ENCODE results near the gene LILRA1.
"Not testable (repeated sequence)": the region's sequence is repeated elsewhere in the genome, so short reads cannot be mapped to it uniquely, and the experiment has no call there.

LILRA1 gene

DNA sequence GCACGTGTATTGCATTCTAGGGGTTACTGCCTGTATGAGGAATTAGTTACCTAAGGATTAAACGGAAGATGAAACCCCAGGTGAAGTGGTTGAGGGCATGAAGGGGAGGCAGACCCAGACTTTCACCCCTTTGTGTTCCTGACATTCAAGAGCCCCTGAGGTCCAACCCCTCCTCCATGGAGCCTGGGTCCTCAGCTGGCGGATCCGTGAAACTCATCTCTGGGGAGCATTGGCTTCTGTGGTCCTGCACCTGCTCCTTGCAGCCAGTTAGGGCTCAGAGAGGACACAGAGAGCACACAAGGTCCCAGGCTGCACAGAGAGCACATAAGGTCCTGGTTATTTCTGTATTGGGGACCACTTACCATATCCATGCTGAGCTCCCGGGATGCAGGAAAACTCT is 7.0 kb upstream of the LILRA1 start:
- no peak overlapping the region for H3K27ac ChIP-seq (ENCODE audit: low read depth, low read length)
- no peaks in the 10 kb centered on the region for H3K9me3 ChIP-seq (ENCODE audit: control insufficient read depth, insufficient read depth, low read length)
- H4K20me1 ChIP-seq (ENCODE audit: control insufficient read depth, insufficient read depth, low read depth, low read length): no peaks in the 10 kb centered on the region
- no peaks in the 10 kb centered on the region for H3F3A ChIP-seq (ENCODE audit: control insufficient read depth, insufficient read depth)
- no peaks in the 10 kb centered on the region for H3K36me3 ChIP-seq (ENCODE audit: control insufficient read depth, low read length)
- no peaks in the 10 kb centered on the region for H3K79me2 ChIP-seq (ENCODE audit: control insufficient read depth, low read length)
- no peaks in the 10 kb centered on the region for H3K9me2 ChIP-seq (replicated peaks; ENCODE audit: control insufficient read depth, low read length)
- peaks cover 18% of the 10 kb centered on the region; the same call in 1 of the 2 replicates for H3K27me3 ChIP-seq (ENCODE audit: control insufficient read depth, low read length)
- TF ChIP-seq, protein P1, sequence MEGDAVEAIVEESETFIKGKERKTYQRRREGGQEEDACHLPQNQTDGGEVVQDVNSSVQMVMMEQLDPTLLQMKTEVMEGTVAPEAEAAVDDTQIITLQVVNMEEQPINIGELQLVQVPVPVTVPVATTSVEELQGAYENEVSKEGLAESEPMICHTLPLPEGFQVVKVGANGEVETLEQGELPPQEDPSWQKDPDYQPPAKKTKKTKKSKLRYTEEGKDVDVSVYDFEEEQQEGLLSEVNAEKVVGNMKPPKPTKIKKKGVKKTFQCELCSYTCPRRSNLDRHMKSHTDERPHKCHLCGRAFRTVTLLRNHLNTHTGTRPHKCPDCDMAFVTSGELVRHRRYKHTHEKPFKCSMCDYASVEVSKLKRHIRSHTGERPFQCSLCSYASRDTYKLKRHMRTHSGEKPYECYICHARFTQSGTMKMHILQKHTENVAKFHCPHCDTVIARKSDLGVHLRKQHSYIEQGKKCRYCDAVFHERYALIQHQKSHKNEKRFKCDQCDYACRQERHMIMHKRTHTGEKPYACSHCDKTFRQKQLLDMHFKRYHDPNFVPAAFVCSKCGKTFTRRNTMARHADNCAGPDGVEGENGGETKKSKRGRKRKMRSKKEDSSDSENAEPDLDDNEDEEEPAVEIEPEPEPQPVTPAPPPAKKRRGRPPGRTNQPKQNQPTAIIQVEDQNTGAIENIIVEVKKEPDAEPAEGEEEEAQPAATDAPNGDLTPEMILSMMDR (IDR thresholded peaks at IDR 0.05; ENCODE audit: low read depth, low read length, poor library complexity, severe bottlenecking): no peak
- H3K4me3 ChIP-seq (ENCODE audit: low read length): no peak overlapping the region
- H3K4me2 ChIP-seq (ENCODE audit: low read length): no peak overlapping the region
- H3K4me1 ChIP-seq (ENCODE audit: control insufficient read depth, low read length): no peaks in the 10 kb centered on the region

DNA sequence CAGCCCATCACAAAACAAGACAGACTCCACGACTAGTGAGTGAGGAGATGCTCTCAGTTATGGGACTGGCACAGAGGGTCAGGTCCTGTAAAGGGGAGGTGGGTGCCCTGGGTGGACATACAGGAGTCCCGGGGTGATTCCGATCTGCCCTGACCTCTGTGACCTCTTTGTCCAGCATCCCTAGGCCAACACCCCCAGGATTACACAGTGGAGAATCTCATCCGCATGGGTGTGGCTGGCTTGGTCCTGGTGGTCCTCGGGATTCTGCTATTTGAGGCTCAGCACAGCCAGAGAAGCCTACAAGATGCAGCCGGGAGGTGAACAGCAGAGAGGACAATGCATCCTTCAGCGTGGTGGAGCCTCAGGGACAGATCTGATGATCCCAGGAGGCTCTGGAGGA is 6.4 kb upstream of the LILRA1 start:
- no peaks in the 10 kb centered on the region for H3K9me2 ChIP-seq (replicated peaks; ENCODE audit: control insufficient read depth, low read length)
- H4K20me1 ChIP-seq (ENCODE audit: control insufficient read depth, insufficient read depth, low read depth, low read length): no peaks in the 10 kb centered on the region
- TF ChIP-seq, protein P1 (IDR thresholded peaks at IDR 0.05; ENCODE audit: low read depth, low read length, poor library complexity, severe bottlenecking): no peak
- no peak for TF ChIP-seq EZH2phosphoT487 (IDR thresholded peaks at IDR 0.05; ENCODE audit: borderline replicate concordance, low read length)
- no peak overlapping the region for H3K4me2 ChIP-seq (ENCODE audit: low read length)
- H3K36me3 ChIP-seq (ENCODE audit: control insufficient read depth, low read length): no peaks in the 10 kb centered on the region
- no peaks in the 10 kb centered on the region for H3K9me3 ChIP-seq (ENCODE audit: control insufficient read depth, insufficient read depth, low read length)
- no peak overlapping the region for H3K4me3 ChIP-seq (ENCODE audit: low read length)
- no peaks in the 10 kb centered on the region for H3F3A ChIP-seq (ENCODE audit: control insufficient read depth, insufficient read depth)
- H3K27ac ChIP-seq (ENCODE audit: low read depth, low read length): no peak overlapping the region
- H3K4me1 ChIP-seq (ENCODE audit: control insufficient read depth, low read length): no peaks in the 10 kb centered on the region
- H3K79me2 ChIP-seq (ENCODE audit: control insufficient read depth, low read length): no peaks in the 10 kb centered on the region
- H3K27me3 ChIP-seq (ENCODE audit: control insufficient read depth, low read length): peaks cover 21% of the 10 kb centered on the region; the same call in 1 of the 2 replicates

DNA sequence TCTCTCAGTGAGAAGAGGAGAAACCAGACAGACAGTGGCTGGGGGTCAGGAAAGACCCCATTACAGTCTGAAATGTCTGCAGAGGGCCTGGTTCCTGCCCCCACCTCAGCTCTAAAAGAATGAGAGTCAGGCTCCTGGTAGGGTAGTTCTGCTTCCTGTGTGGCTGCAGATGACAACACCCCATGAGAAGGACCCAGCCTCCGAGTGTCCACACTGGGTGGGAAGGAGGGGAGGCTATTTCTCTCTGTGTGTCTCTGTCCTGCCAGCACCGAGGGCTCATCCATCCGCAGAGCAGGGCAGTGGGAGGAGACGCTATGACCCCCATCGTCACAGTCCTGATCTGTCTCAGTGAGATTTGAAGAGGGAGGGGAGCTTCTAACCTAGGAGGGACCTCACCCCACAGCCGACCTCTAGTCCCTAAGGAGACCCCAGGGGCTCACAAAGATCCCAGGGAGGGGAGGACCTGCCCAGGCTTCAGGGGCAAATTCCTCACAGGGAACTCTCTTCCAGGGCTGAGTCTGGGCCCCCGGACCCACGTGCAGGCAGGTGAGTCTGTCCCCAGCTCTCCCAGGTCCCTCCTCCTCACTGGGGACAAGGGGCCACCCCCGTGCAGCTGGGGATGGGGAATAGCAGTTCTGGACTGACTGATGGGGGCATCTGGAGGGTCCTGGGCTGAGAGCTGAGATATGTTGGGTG is 647 bp downstream of the LILRA1 start:
- H3K27me3 ChIP-seq (ENCODE audit: control insufficient read depth, low read length): peaks cover 40% of the 10 kb centered on the region
- H3K79me2 ChIP-seq (ENCODE audit: control insufficient read depth, low read length); H3F3A ChIP-seq (ENCODE audit: control insufficient read depth, insufficient read depth); H3K36me3 ChIP-seq (ENCODE audit: control insufficient read depth, low read length); H3K9me2 ChIP-seq (replicated peaks; ENCODE audit: control insufficient read depth, low read length); H4K20me1 ChIP-seq (ENCODE audit: control insufficient read depth, insufficient read depth, low read depth, low read length); H3K4me3 ChIP-seq (ENCODE audit: low read length); H3K9me3 ChIP-seq (ENCODE audit: control insufficient read depth, insufficient read depth, low read length); H3K27ac ChIP-seq (ENCODE audit: low read depth, low read length): not testable (repeated sequence)
- peak overlapping the region; percentile 40 for H3K4me2 ChIP-seq (ENCODE audit: low read length)
- peaks cover 12% of the 10 kb centered on the region for H3K4me1 ChIP-seq (ENCODE audit: control insufficient read depth, low read length)

DNA sequence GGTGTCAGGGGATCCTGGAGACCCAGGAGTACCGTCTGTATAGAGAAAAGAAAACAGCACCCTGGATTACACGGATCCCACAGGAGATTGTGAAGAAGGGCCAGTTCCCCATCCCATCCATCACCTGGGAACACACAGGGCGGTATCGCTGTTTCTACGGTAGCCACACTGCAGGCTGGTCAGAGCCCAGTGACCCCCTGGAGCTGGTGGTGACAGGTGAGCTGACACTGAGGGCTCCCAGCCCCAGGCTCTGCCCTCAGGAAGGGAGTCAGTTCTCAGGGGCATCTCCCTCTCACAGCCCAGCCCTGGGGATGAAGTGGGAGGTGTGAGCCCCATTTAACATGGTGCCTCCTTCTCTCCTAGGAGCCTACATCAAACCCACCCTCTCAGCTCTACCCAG is 1.3 kb downstream of the LILRA1 start:
- no peak overlapping the region for H3K4me3 ChIP-seq (ENCODE audit: low read length)
- no peak overlapping the region for H3K27ac ChIP-seq (ENCODE audit: low read depth, low read length)
- no peaks in the 10 kb centered on the region for H3K36me3 ChIP-seq (ENCODE audit: control insufficient read depth, low read length)
- no peaks in the 10 kb centered on the region for H3K79me2 ChIP-seq (ENCODE audit: control insufficient read depth, low read length)
- H4K20me1 ChIP-seq (ENCODE audit: control insufficient read depth, insufficient read depth, low read depth, low read length): no peaks in the 10 kb centered on the region
- H3K4me2 ChIP-seq (ENCODE audit: low read length): no peak overlapping the region
- TF ChIP-seq, protein P1 (IDR thresholded peaks at IDR 0.05; ENCODE audit: low read depth, low read length, poor library complexity, severe bottlenecking): no peak
- TF ChIP-seq EZH2phosphoT487 (IDR thresholded peaks at IDR 0.05; ENCODE audit: borderline replicate concordance, low read length): no peak
- H3K9me2 ChIP-seq (replicated peaks; ENCODE audit: control insufficient read depth, low read length): no peaks in the 10 kb centered on the region
- no peaks in the 10 kb centered on the region for H3K9me3 ChIP-seq (ENCODE audit: control insufficient read depth, insufficient read depth, low read length)
- peaks cover 12% of the 10 kb centered on the region for H3K4me1 ChIP-seq (ENCODE audit: control insufficient read depth, low read length)
- H3K27me3 ChIP-seq (ENCODE audit: control insufficient read depth, low read length): peaks cover 37% of the 10 kb centered on the region
- H3F3A ChIP-seq (ENCODE audit: control insufficient read depth, insufficient read depth): no peaks in the 10 kb centered on the region

DNA sequence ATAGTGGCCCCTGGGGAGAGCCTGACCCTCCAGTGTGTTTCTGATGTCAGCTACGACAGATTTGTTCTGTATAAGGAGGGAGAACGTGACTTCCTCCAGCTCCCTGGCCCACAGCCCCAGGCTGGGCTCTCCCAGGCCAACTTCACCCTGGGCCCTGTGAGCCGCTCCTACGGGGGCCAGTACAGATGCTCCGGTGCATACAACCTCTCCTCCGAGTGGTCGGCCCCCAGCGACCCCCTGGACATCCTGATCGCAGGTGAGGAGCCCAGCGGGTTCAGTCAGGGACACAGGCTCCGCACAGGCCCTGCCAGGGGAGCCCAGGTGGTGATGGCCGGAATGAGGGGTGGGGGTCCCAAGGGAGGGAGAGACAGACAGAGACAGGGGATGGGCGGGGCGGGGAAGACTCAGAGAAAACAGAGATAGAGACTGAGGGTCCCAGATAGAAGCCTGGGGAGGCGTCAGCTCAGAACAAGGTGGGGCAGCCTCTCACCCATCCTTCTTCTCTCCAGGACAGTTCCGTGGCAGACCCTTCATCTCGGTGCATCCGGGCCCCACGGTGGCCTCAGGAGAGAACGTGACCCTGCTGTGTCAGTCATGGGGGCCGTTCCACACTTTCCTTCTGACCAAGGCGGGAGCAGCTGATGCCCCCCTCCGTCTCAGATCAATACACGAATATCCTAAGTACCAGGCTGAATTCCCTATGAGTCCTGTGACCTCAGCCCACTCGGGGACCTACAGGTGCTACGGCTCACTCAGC is 2.4 kb downstream of the LILRA1 start:
- H3K9me3 ChIP-seq (ENCODE audit: control insufficient read depth, insufficient read depth, low read length); H3K4me2 ChIP-seq (ENCODE audit: low read length): not testable (repeated sequence)

More for the DNA sequence above, 2.4 kb downstream of the LILRA1 start:
- Histone ChIP-seq H3K4me1 (ENCODE audit: control insufficient read depth, low read length) (peaks cover 17% of the 10 kb centered on the region), H3K27me3 (ENCODE audit: control insufficient read depth, low read length) (peaks cover 40% of the 10 kb centered on the region)
- not testable (repeated sequence) for H3K4me3 ChIP-seq (ENCODE audit: low read length); H3F3A ChIP-seq (ENCODE audit: control insufficient read depth, insufficient read depth); H4K20me1 ChIP-seq (ENCODE audit: control insufficient read depth, insufficient read depth, low read depth, low read length); H3K36me3 ChIP-seq (ENCODE audit: control insufficient read depth, low read length); H3K27ac ChIP-seq (ENCODE audit: low read depth, low read length); H3K9me2 ChIP-seq (replicated peaks; ENCODE audit: control insufficient read depth, low read length); H3K79me2 ChIP-seq (ENCODE audit: control insufficient read depth, low read length)

Data from DOHH2 (cell line).